Testis (tissue), 2 donors: ENCODE measurements around the gene ZBTB46.

Experiments
- POLR2A ChIP-seq: fragments of 450-650 bp; IDR thresholded peaks from one replicate; pipeline ENCODE4 v1.6.1; 2017; ENCODE audit warnings: antibody characterized with exemption, mild to moderate bottlenecking, moderate library complexity
- TF ChIP-seq, protein P1 (sequence below), 3 experiments: fragments of 450-650 bp in 2 of 3; fragments of 200-600 bp in 1 of 3; sonication (generic) in 1 of 3; IDR thresholded peaks; one replicate each; pipeline ENCODE4 v1.5.1; 2016 to 2019; ENCODE audit warnings: antibody characterized with exemption in 3 of 3, mild to moderate bottlenecking in 2 of 3, moderate library complexity in 1 of 3

DNA sequence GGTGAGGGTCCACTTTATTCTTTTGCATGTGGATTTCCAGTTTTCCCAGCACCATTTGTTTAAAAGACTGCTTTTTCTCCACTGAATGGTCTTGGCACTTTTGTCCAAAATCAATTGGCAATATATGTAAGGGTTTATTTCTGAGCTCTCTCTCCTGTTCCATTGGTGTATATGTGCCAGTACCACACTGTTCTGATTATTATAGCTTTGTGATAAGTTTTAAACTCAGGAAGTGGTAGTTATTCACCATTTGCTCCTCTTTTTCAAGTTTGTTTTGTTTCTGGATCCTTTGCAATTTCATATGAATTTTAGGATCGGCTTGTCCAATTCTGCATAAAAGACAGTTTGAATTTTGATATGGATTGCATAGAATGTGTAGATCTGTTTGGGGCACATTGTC is 118.9 kb downstream of the ZBTB46 start:
- no peak for TF ChIP-seq POLR2A
- TF ChIP-seq, protein P1, sequence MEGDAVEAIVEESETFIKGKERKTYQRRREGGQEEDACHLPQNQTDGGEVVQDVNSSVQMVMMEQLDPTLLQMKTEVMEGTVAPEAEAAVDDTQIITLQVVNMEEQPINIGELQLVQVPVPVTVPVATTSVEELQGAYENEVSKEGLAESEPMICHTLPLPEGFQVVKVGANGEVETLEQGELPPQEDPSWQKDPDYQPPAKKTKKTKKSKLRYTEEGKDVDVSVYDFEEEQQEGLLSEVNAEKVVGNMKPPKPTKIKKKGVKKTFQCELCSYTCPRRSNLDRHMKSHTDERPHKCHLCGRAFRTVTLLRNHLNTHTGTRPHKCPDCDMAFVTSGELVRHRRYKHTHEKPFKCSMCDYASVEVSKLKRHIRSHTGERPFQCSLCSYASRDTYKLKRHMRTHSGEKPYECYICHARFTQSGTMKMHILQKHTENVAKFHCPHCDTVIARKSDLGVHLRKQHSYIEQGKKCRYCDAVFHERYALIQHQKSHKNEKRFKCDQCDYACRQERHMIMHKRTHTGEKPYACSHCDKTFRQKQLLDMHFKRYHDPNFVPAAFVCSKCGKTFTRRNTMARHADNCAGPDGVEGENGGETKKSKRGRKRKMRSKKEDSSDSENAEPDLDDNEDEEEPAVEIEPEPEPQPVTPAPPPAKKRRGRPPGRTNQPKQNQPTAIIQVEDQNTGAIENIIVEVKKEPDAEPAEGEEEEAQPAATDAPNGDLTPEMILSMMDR (IDR thresholded peaks at IDR 0.05): no peak
